ENCODE results near the gene EPGN.
"Not testable (repeated sequence)": the region's sequence is repeated elsewhere in the genome, so short reads cannot be mapped to it uniquely, and the experiment has no call there.

The EPGN gene

DNA sequence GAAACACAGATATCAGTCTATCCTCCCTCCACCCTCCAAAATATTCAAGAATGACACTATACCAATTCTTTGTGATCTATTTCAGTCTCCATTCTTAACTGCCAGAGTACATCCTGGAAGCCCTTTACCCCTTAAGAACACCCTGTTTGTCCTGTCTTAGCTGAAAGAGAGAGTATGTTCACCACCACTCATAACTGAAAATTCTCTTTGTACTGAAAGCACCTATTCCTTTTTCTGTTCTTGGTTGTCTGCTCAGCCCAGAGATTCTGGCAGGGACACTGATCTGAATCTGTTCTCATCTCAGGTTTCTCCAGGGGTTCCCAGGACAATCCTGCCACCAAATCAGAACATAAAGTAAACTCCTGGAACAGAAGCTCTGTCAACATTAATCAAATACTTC, 31.2 kb downstream of the EPGN start:
- TF ChIP-seq EZH2phosphoT487 (conservative IDR thresholded peaks at IDR 0.05; ENCODE audit: low read length), result no peak
- TF ChIP-seq, protein P1, sequence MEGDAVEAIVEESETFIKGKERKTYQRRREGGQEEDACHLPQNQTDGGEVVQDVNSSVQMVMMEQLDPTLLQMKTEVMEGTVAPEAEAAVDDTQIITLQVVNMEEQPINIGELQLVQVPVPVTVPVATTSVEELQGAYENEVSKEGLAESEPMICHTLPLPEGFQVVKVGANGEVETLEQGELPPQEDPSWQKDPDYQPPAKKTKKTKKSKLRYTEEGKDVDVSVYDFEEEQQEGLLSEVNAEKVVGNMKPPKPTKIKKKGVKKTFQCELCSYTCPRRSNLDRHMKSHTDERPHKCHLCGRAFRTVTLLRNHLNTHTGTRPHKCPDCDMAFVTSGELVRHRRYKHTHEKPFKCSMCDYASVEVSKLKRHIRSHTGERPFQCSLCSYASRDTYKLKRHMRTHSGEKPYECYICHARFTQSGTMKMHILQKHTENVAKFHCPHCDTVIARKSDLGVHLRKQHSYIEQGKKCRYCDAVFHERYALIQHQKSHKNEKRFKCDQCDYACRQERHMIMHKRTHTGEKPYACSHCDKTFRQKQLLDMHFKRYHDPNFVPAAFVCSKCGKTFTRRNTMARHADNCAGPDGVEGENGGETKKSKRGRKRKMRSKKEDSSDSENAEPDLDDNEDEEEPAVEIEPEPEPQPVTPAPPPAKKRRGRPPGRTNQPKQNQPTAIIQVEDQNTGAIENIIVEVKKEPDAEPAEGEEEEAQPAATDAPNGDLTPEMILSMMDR (IDR thresholded peaks at IDR 0.05; ENCODE audit: insufficient read depth, low read length, poor library complexity, severe bottlenecking), result no peak
- Histone ChIP-seq H2AFZ (ENCODE audit: low read depth, low read length, severe bottlenecking) (no peak overlapping the region), H3K4me3 (ENCODE audit: insufficient read depth, low read length, poor library complexity, severe bottlenecking) (no peak overlapping the region), H3K36me3 (ENCODE audit: low read length) (no peaks in the 10 kb centered on the region), H3K9ac (ENCODE audit: low read length) (no peak overlapping the region), H3K27me3 (ENCODE audit: low read length) (no peaks in the 10 kb centered on the region), H3K79me2 (ENCODE audit: insufficient read depth, low read length) (no peaks in the 10 kb centered on the region), H3K27ac (ENCODE audit: low read depth, low read length) (no peak overlapping the region), H4K20me1 (ENCODE audit: low read depth, low read length) (no peaks in the 10 kb centered on the region), H3K4me2 (ENCODE audit: low read depth, low read length, poor library complexity, severe bottlenecking) (no peak overlapping the region), H3K9me3 (ENCODE audit: insufficient read depth, low read length) (no peaks in the 10 kb centered on the region), H3F3A (ENCODE audit: insufficient read depth) (no peaks in the 10 kb centered on the region), H3K9me2 (replicated peaks; ENCODE audit: insufficient read depth, low read length) (no peaks in the 10 kb centered on the region)

DNA sequence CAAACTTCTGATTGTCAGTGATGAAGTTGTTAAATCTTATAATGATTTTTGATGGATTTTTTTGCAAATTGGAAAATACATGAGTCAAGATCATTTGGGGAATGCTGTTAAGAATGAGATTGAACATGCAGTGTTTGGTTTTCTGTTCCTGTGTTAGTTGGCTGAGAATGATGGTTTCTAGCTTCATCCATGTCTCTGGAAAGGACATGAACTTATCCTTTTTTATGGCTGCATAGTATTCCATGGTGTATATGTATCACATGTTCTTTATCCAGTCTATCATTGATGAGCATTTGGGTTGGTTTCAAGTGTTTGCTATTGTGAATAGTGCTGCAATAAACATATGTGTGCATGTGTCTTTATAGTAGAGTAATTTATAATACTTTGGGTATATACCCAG, 32.2 kb downstream of the EPGN start:
- H4K20me1 ChIP-seq (ENCODE audit: low read depth, low read length); H3F3A ChIP-seq (ENCODE audit: insufficient read depth); H3K36me3 ChIP-seq (ENCODE audit: low read length); H3K27me3 ChIP-seq (ENCODE audit: low read length); H3K4me3 ChIP-seq (ENCODE audit: insufficient read depth, low read length, poor library complexity, severe bottlenecking); H3K79me2 ChIP-seq (ENCODE audit: insufficient read depth, low read length); H3K4me2 ChIP-seq (ENCODE audit: low read depth, low read length, poor library complexity, severe bottlenecking); H2AFZ ChIP-seq (ENCODE audit: low read depth, low read length, severe bottlenecking); H3K9me2 ChIP-seq (replicated peaks; ENCODE audit: insufficient read depth, low read length); H3K27ac ChIP-seq (ENCODE audit: low read depth, low read length); H3K9me3 ChIP-seq (ENCODE audit: insufficient read depth, low read length); H3K9ac ChIP-seq (ENCODE audit: low read length): not testable (repeated sequence)

DNA sequence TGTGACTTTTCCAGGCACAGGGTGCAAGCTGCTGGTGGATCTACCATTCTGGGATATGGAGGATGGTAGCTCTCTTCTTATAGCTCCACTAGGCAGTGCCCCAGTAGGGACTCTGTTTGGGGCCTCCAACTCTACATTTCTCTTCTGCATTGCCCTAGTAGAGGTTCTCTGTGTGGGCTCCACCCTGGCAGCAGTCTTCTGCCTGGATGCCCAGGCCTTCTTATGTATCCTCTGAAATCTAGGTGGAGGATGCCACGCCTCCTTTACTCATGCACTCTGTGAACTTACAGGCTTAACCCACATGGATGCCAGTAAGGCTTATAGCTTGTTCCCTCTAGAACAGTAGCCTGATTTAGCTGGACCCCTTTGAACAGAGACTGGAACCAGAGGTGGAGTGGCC, 35.8 kb downstream of the EPGN start:
- no peaks in the 10 kb centered on the region for H3F3A ChIP-seq (ENCODE audit: insufficient read depth)
- no peaks in the 10 kb centered on the region for H3K9me3 ChIP-seq (ENCODE audit: insufficient read depth, low read length)
- H3K79me2 ChIP-seq (ENCODE audit: insufficient read depth, low read length), result no peaks in the 10 kb centered on the region
- no peaks in the 10 kb centered on the region for H3K9me2 ChIP-seq (replicated peaks; ENCODE audit: insufficient read depth, low read length)
- H3K4me2 ChIP-seq (ENCODE audit: low read depth, low read length, poor library complexity, severe bottlenecking), result no peak overlapping the region
- no peaks in the 10 kb centered on the region for H3K27me3 ChIP-seq (ENCODE audit: low read length)
- no peaks in the 10 kb centered on the region for H3K36me3 ChIP-seq (ENCODE audit: low read length)
- H2AFZ ChIP-seq (ENCODE audit: low read depth, low read length, severe bottlenecking), result no peak overlapping the region
- no peak overlapping the region for H3K4me3 ChIP-seq (ENCODE audit: insufficient read depth, low read length, poor library complexity, severe bottlenecking)
- H3K9ac ChIP-seq (ENCODE audit: low read length), result no peak overlapping the region
- no peak for TF ChIP-seq EZH2phosphoT487 (conservative IDR thresholded peaks at IDR 0.05; ENCODE audit: low read length)
- TF ChIP-seq, protein P1 (IDR thresholded peaks at IDR 0.05; ENCODE audit: insufficient read depth, low read length, poor library complexity, severe bottlenecking), result no peak
- no peaks in the 10 kb centered on the region for H4K20me1 ChIP-seq (ENCODE audit: low read depth, low read length)
- no peak overlapping the region for H3K27ac ChIP-seq (ENCODE audit: low read depth, low read length)

DNA sequence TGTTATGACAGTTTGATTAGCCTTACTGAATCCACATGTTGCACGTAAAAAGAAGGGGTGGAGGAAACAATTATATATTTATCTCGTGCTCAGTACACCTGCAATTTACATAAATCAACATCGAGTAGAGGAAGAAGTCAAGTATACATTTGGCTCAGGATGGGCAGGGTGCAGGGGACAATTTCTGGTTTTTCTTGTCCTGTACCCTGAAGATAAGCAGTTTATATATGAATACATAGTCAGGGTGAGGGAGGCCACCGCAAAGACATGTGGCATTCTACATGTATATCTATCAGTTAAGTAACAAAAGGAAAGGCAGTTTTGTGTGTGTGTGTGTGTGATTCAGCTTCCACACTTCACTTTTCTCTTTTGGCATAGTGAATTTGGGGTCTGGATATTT, 45.6 kb downstream of the EPGN start:
- Histone ChIP-seq H3K9me3 (ENCODE audit: insufficient read depth, low read length) (no peaks in the 10 kb centered on the region), H4K20me1 (ENCODE audit: low read depth, low read length) (no peaks in the 10 kb centered on the region), H2AFZ (ENCODE audit: low read depth, low read length, severe bottlenecking) (no peak overlapping the region), H3K9me2 (replicated peaks; ENCODE audit: insufficient read depth, low read length) (no peaks in the 10 kb centered on the region), H3K27me3 (ENCODE audit: low read length) (no peaks in the 10 kb centered on the region), H3K9ac (ENCODE audit: low read length) (no peak overlapping the region), H3K36me3 (ENCODE audit: low read length) (no peaks in the 10 kb centered on the region), H3K79me2 (ENCODE audit: insufficient read depth, low read length) (no peaks in the 10 kb centered on the region), H3K27ac (ENCODE audit: low read depth, low read length) (no peak overlapping the region), H3F3A (ENCODE audit: insufficient read depth) (no peaks in the 10 kb centered on the region), H3K4me3 (ENCODE audit: insufficient read depth, low read length, poor library complexity, severe bottlenecking) (no peak overlapping the region), H3K4me2 (ENCODE audit: low read depth, low read length, poor library complexity, severe bottlenecking) (no peak overlapping the region)
- TF ChIP-seq, protein P1 (IDR thresholded peaks at IDR 0.05; ENCODE audit: insufficient read depth, low read length, poor library complexity, severe bottlenecking), result no peak
- no peak for TF ChIP-seq EZH2phosphoT487 (conservative IDR thresholded peaks at IDR 0.05; ENCODE audit: low read length)
